ENCODE results near the gene CDH11.

CDH11 gene

DNA sequence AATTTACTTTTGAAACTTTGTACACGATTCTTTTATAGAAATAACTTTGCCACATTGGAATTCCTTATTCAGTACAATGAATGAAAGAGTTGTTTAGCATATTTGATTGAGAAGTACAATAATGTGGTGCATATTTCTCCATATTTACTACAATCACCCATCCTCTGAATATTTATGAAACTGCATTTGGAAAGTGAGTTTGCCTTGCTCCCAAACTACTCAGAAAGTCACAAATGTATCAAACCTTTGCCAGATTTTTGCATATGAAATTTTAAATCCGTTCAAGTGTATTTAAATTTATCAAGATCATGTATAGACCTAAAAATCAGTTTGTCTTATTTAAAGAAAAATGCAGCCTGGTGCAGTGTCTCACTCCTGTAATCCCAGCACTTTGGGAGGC lies 148.7 kb downstream of the CDH11 start:
- no peak for DNase-seq

DNA sequence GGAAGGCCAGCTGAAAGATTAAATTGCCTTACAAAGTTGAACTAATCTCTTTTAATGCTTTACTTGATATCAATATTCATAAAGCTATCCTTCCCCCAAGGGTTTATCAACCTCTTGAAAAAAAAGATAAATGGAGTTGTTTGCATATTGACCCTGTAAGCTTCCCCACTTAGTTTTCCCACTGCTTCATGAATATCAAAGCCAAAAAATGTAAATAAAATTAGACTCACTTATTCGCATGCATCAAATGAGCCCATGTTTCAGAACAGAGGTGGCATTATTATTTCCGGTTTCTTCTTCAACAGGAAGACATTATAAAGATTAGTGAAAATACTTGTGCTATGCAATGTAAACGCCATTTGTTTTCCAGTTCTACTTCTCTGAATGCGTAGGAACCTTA lies 150.7 kb downstream of the CDH11 start:
- no peak for DNase-seq

DNA sequence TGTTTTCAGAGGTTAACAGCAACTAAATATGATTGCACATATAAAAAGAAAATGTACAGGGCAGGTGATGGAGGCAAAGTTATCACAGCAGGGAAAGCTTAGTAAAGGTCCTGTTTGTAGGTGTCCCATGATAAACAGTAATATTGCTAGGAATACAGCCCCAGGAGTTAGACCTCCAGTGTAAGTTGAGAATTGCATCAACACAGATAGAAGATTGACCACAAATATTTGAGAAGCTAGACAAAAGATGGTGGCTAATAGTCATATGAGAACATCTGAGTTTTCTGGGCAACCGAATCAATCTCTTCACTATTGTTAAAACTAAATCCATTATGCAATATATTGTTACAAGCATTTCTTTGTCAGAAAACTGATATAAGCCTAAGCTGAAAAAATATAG lies 152.6 kb downstream of the CDH11 start:
- no peak for DNase-seq

DNA sequence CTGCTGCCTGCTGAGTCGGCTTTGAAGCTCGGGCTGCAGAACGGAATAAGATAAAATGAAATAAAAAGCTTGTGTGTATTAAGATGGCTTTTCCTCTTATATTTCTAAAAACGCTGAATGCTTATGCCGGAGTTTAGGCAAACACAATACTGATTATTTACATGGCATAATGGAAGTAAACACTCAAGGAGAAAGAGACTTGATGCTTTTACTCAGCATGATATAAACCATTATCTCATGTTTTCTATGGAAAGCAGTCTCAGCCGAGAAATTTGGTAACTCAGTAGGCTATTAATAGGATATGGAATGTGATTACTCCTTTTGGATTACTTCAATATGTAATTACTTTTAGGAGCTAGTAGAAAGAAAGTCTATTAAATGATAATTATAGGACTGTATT lies 153.3 kb downstream of the CDH11 start:
- DNase-seq, result no peak

- DNase-seq, result no peak
Measured at GRCh38 chr16:64964126-64964540, 157.7 kb downstream of the CDH11 start.

DNA sequence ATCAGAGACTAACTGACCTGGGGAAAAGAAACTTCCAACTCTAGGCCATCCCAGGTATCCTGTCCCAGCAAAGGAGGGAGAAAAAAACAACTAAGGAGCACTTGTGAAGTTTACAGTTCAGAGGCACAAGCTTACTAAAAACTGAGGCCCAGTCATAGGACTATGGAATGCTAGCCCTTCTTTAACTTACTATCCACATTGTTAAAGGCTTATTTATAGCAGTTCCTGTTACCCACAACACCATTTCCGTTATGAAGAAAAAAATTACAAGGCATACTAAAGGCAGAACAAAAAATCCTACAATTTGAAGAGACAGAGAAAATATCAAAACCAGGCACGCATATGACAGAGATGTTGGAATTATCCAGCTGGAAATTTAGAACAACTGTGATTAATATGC lies 159.1 kb downstream of the CDH11 start:
- no peak for DNase-seq

GRCh38 chr16:64957246-64957645 lies 164.6 kb downstream of the CDH11 start:
- DNase-seq, result no peak

DNA sequence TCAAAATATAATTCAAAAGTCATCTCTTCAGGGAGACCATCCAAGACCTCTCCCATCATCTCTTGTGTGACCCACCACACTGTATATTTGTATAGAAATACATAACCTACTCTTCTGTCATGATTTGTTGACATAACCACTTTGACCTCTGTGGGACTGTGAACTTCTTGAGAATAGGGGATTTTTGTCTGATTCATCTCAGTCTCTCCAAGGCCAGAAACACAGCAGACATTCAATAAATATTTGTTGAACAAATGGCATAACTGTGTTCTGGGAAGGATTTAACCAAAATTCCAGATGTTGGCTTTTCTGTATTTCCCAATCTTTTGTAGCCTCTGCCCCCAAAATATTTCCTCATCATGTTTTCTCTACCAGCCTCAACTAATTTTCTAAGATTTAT lies 169.7 kb downstream of the CDH11 start:
- no peak for DNase-seq

GRCh38 chr16:64951193-64951592 lies 170.7 kb downstream of the CDH11 start:
- no peak for DNase-seq

DNA sequence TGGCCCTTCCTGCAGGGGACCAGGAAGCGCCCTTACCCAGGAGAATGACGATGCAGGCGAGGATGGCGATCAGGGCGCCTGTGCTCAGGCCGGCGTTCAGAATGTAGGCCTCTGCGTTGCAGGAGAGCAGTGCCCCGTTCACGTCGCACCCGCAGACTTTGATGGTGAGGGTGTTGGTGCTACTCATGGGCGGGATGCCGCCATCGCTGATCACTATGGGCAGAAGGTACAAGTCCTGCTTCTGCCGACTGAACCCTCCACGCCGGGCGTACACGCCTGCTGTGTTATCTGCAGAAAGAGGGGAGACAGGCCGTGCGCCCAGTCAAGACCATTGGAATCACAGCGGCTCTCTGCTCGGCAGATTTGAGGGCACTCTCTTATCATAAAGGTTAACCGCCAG lies 171.1 kb downstream of the CDH11 start:
- DNase-seq, result no peak

DNA sequence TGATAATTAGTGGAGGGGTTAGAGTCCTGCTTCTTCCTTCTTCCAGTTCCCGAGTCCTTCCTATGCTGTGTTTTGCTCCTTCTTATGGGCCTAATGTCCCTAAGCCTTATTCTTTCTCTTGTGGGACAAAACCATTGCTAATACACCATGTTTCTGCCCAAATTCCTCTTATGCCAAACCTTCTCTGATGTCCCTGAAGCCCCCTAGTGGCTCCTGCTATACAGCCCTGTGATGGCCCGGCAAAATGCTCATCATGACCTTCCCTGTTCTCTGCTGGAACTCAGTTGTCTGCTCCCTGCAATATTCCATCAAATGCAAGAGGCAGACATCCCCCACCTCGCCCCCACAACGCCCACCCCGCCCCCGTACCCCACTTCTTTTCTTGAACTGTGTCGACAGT lies 171.6 kb downstream of the CDH11 start:
- no peak for DNase-seq

DNA sequence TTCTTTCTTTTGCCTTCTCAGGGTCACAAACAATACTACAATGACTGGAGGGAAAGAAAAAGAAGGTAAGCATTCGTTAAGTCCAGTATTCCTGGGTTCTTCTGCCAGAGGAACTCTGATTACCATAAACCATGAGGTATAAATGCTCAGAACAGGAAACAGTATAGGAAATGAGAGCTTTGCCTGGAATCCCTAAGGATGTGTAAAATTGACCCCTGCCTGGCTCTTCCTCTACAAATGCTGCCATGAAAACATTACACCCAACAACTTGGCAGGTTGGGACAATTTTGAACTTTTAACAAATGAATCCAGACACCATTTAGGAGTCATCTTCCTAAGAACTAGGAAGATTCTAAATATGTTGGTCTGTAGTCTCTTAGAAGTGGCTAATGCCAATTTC lies 173.8 kb downstream of the CDH11 start:
- no peak for DNase-seq

- no peak for DNase-seq
Measured at GRCh38 chr16:64947651-64948050, 174.2 kb downstream of the CDH11 start.

- DNase-seq, result no peak
Measured at GRCh38 chr16:64933885-64934284, 188.0 kb downstream of the CDH11 start.

DNA sequence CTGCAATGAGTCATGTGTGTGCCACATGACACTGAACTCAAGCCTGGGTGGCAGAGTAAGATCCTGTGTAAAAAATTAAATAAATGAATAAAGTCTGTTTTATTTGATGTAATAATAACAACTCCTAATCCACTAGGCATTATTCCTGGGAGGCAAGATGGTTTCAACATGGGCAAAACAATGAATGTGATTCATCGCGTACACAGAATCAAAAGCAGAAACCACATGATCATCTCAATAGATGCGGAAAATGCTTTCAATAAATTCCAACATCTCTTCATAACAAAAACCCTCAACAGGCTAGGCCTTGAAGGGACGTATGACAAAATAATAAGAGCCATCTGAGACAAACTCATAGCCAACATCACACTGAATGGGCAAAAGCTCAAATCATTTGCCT lies 195.4 kb downstream of the CDH11 start:
- DNase-seq, result no peak

DNA sequence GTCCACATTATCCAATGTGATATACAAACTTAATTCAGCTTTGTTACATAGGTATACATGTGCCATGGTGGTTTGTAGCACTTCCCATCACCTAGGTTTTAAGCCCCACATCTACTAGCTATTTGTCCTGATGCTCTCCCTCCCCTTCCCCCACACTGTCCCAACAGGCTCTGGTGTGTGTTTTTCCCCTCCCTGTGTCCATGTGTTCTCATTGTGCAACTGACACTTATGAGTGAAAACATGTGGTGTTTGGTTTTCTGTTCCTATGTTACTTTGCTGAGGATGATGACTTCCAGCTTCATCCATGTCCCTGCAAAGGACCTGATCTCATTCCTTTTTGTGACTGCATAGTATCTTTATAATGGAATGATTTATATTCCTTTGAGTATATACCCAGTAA lies 196.7 kb downstream of the CDH11 start:
- DNase-seq, result no peak

GRCh38 chr16:64924086-64924485 lies 197.8 kb downstream of the CDH11 start:
- DNase-seq, result no peak

DNA sequence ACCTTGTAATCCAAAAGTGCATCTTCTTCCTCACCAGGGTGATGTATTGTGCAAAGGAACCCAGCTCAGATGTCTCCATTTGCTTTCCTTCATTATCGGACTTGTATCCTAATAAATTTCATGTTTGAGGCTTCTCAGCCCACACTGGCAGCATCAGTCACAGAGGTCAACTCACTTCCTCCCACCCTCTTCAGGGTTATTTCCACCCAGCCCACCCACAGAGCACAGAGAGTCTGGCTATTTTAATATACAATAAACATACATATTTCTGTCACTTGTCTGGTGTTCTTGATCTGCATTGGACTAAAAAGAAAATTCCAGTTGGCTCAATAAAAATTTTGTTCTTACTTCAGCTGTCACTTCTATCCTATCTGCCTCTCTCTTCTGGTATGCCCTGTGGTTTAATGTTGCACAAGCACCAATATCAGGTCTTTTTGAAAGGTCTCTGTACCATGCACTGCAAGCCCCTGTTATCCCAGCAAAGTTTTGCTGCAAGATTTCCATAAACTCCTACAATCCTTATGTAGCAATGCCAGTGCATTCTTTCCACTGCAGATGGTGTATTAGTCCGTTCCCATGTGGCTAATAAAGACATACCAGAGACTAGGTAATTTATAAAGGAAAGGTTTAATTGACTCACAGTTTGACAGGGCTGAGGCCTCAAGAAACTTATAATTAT lies 201.8 kb downstream of the CDH11 start:
- DNase-seq, result no peak

- DNase-seq, result no peak
Measured at GRCh38 chr16:64919141-64919540, 202.7 kb downstream of the CDH11 start.

- no peak for DNase-seq
Measured at GRCh38 chr16:64916051-64916450, 205.8 kb downstream of the CDH11 start.

- DNase-seq, result no peak
Measured at GRCh38 chr16:64910356-64910755, 211.5 kb downstream of the CDH11 start.

- DNase-seq, result no peak
Measured at GRCh38 chr16:64907844-64908243, 214.0 kb downstream of the CDH11 start.

GRCh38 chr16:64903770-64904169 lies 218.1 kb downstream of the CDH11 start:
- no peak for DNase-seq

DNA sequence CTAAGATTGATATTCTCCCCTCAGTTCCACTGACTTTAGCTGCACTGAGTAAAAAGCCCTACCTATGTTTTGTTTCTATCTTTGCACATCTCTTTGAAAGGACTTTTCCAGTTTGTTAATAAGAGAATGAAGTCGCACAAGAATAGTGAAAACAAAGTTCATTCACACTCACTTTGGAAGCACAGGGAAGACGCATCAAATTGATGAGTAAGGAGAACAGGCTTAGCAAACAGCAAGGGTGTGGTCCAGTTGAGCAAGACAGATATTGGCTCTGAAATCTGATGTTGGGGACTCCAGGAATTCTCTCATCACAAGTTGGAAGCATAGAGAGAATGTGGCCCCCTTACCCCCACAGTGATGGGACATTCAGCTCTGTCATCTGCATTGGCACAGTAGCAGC lies 221.3 kb downstream of the CDH11 start:
- DNase-seq, result no peak

GRCh38 chr16:64900019-64900418 lies 221.8 kb downstream of the CDH11 start:
- DNase-seq, result no peak

DNA sequence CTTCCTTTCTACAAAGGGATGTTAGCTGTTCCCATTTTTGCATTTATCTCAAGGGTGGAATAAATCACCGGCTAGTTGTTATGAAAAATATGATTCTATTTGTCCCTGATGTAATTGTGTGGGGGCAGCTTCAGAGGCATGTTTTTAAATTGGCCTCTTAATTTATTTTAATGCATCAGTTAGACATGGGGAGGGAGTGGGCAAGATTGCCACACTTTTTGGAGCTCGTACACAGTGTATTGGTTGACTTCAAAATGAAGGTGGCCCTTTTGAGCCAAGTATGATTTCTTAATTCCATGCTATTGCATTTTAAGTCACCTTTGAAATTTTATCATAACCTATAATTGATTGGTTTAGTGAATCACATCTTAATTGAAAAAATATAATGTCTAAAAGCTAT lies 223.7 kb downstream of the CDH11 start:
- no peak for DNase-seq
